GM10248 (cell line): ENCODE measurements around the gene UMOD.
"Not testable (repeated sequence)": the region's sequence is repeated elsewhere in the genome, so short reads cannot be mapped to it uniquely, and the experiment has no call there.

ENCODE experiments used
- CTCF ChIA-PET: fragments of 300-600 bp; sonication (Branson Sonifier 250); formaldehyde crosslinking; extraction: SDS; loops from one replicate; lab custom pipeline; 2021; ENCODE audit warnings: antibody characterized with exemption; lab: Yijun Ruan, JAX
- POLR2A ChIA-PET: fragments of 350-650 bp; sonication (Branson Sonifier 250); formaldehyde crosslinking; extraction: SDS; loops from one replicate; lab custom pipeline; 2020; ENCODE audit warnings: antibody characterized with exemption; lab: Yijun Ruan, JAX
- DNase-seq: peaks from one replicate; pipeline ENCODE4 v3.0.0; 2012; ENCODE audit errors: extremely low spot score
- TF ChIP-seq, protein P1 (sequence below): IDR thresholded peaks from 2 replicates; pipeline ENCODE4 v1.5.1; 2012; ENCODE audit warnings: mild to moderate bottlenecking, low read depth; ENCODE audit errors: extremely low read depth, missing control alignments, control extremely low read depth

Gene UMOD

DNA sequence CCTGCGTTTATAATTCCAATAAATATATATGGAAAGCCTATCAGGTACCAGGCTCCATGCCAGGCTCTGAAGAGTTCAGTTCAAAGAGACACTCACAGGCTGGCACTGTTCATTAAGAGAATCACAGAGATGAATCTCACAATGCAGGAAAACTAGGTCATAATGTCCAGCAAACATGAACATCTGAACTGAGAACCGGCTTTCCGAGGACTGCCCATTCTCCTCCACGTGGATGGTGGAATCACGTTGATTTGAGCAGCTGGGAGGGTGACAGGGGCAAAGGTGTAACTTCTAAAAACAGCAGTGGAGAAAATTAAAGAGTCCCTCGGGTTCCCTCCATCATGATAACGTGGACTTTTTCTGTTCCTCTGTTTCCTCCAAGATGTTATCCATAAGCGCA is 35.4 kb downstream of the UMOD start:
- POLR2A ChIA-PET: no interaction called here
- CTCF ChIA-PET: interaction anchor here (1.0 kb wide), 1 partner anchor 17 kb away, joined by 8 read pairs; no protein-coding TSS in a partner anchor
- no peak for DNase-seq
- TF ChIP-seq, protein P1, sequence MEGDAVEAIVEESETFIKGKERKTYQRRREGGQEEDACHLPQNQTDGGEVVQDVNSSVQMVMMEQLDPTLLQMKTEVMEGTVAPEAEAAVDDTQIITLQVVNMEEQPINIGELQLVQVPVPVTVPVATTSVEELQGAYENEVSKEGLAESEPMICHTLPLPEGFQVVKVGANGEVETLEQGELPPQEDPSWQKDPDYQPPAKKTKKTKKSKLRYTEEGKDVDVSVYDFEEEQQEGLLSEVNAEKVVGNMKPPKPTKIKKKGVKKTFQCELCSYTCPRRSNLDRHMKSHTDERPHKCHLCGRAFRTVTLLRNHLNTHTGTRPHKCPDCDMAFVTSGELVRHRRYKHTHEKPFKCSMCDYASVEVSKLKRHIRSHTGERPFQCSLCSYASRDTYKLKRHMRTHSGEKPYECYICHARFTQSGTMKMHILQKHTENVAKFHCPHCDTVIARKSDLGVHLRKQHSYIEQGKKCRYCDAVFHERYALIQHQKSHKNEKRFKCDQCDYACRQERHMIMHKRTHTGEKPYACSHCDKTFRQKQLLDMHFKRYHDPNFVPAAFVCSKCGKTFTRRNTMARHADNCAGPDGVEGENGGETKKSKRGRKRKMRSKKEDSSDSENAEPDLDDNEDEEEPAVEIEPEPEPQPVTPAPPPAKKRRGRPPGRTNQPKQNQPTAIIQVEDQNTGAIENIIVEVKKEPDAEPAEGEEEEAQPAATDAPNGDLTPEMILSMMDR: no peak

DNA sequence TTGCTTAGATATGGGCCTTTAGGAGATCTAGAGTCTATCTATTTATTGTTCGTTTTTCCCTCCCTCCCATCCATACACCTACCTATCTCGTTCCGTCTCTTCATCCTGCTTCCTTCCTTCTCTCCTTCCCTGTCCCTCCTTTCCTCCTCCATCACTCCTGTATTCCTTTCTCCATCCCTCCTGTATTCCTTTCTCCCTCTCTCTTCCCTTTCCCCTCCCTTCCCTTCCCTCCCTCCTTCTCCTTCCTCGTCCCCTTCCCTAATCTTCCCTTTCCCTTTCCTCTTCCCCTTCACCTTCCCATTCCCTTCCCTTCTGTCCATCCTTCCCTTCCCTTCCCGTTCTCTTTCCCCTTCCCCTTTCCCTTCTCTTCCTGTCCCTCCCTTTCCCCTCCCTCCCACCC is 35.8 kb downstream of the UMOD start:
- DNase-seq: no peak
- TF ChIP-seq, protein P1: no peak
- CTCF ChIA-PET: no interaction called here
- POLR2A ChIA-PET: no interaction called here

DNA sequence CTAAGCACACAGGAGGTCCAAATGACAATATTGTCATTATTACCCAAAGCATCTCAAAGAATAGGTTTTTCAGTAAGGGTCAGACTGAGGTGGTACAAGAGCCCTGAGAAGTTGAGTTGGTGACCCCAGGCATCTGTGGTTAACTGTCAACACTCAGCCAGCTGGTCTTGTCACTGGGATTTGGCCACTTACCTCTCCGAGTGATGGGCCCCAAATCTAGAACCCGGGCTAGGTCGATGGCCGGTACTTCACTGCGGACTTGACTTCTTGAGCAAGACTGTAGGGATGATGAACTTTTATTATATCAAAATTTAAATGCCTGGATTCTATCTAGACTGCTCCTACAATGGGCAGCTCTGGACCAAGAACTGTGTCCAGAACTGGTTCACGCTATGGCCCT is 36.8 kb downstream of the UMOD start:
- TF ChIP-seq, protein P1: no peak
- POLR2A ChIA-PET: no interaction called here
- CTCF ChIA-PET: interaction anchor here (1.0 kb wide), 1 partner anchor 68 kb away, joined by 3 read pairs; no protein-coding TSS in a partner anchor
- DNase-seq: no peak

DNA sequence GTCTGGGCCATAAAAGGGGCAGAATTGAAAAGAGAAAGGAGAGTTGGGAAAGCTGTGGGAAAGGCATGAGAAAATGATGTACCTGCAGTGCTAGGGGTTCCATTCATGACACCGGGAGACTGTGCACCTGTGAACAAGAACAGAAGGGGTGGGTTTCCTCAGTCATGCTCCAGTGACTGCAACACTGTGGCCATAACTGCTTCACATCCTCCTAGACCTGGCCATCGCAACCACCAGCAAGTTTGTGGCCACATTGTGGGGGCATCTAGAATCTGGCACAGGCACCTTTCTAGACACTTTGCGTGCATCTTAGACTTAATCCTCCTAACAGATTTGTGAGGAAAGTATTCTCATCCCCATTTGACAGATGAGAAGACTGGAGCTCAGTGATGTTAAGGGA is 37.9 kb downstream of the UMOD start:
- TF ChIP-seq, protein P1: no peak
- DNase-seq: no peak
- ChIA-PET CTCF (interaction anchor here (1.0 kb wide), 1 partner anchor 69 kb away, joined by 3 read pairs; no protein-coding TSS in a partner anchor), POLR2A (no interaction called here)

DNA sequence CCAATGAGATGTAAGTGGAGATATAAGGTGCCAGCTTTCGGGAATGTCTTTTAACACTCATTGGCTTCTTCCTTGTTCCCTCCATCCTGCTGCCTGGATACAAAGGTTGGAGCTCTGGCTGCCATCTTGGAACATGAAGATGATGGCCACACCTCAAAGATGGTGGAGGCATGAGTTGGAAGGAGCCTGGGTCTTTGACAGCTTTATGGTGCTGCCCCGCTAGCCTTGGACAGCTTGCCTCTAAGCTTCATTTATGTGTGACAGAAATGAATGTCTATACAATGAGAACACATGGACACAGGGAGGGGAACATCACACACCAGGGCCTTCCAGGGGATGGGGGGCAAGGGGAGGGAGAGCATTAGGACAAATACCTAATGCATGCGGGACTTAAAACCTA is 38.8 kb downstream of the UMOD start:
- CTCF ChIA-PET: interaction anchor here (1.7 kb wide), 1 partner anchor 13 kb away, joined by 13 read pairs; no protein-coding TSS in a partner anchor
- DNase-seq: no peak
- POLR2A ChIA-PET: no interaction called here
- TF ChIP-seq, protein P1: no peak

DNA sequence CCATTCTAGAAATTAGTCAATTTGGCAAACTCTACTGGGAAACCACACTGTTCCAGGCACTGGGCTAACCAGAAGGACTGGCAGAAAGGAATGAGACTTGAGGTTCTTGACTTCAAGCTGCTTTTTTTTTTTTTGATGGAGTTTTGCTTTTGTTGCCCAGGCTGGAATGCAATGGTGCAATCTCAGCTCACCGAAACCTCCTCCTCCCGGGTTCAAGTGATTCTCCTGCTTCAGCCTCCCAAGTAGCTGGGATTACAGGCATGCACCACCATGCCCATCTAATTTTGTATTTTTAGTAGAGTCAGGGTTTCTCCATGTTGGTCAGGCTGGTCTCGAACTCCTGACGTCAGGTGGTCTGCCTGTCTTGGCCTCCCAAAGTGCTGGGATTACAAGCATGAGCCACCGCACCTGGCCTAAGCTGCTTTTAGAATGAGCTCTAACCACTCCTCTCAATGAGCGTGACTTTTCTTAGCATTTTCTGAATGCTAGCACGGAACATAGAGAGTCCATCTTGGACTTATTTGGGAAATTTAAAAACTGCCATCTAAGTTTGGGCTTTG is 39.9 kb downstream of the UMOD start:
- DNase-seq, POLR2A ChIA-PET: not testable (repeated sequence)
- CTCF ChIA-PET: interaction anchor here (1.0 to 4.2 kb wide), 3 partner anchors 7 to 12 kb away, joined by 4 to 23 read pairs (median 13); no protein-coding TSS in a partner anchor

DNA sequence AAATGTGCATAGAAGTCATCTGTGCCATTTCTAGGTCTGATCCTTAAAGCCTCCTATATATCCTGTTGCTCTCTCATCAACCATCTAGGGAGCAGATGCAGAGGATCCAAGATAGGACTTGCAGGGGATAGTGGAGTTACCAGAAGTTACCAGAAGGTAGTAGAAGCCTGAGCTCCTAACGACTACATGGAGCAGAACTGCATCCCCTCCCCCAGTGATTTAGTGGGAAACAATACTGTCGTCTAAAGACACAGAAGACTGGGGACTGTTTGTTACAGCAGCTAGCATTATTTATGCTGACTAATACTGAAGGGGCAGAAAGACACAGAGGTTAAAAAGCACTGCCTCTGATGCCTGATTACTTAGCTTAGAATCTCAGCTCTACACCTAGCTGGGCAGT is 41.0 kb downstream of the UMOD start:
- TF ChIP-seq, protein P1: no peak
- ChIA-PET CTCF (interaction anchor here (0.8 to 4.2 kb wide), 4 partner anchors 8 to 412 kb away, joined by 3 to 23 read pairs (median 4); no protein-coding TSS in a partner anchor), POLR2A (no interaction called here)
- DNase-seq: no peak
